Panc1 (cell line): ENCODE measurements around the gene LMO1. TPM values are rescaled to one million over a fixed set of nuclear protein-coding genes. Genes with fewer than 3 reads are reported as not detected.

Experiments
- ATAC-seq: fragments of 200-7000 bp; cut with Tn5 transposase; 2 replicates; pipeline ENCODE4 v1.9.1; 2020; ENCODE audit warnings: mild to moderate bottlenecking, moderate library complexity
- BruUV-seq: library from RNA; stranded (reverse); fragments of 400-500 nt; replicated peaks from 2 replicates; lab custom pipeline; 2021; lab: Mats Ljungman, UMichigan
- CTCF ChIA-PET: fragments of 300-600 bp; sonication (Branson Sonifier 250); formaldehyde crosslinking; loops from one replicate; lab custom pipeline; 2022; ENCODE audit warnings: antibody characterized with exemption; lab: Charles Lee
- POLR2A ChIA-PET: fragments of 300-600 bp; sonication (Branson Sonifier 250); formaldehyde crosslinking; loops from one replicate; lab custom pipeline; 2022; ENCODE audit warnings: antibody characterized with exemption; lab: Charles Lee
- DNase-seq: peaks from one replicate; pipeline ENCODE4 v3.0.0-alpha.2; 2010; ENCODE audit warnings: low read depth, low spot score
- H3K27ac ChIP-seq: 2 replicates; pipeline ENCODE4 v1.5.1; 2011; ENCODE audit warnings: mild to moderate bottlenecking, low read length, inconsistent platforms
- H3K27me3 ChIP-seq: fragments of 200-500 bp; sonication (Bioruptor generic); 2 replicates; pipeline ENCODE4 v1.6.0; 2014; ENCODE audit warnings: low read length, inconsistent platforms; ENCODE audit not compliant: control insufficient read depth, insufficient read depth
- H3K36me3 ChIP-seq: fragments of 200-500 bp; sonication (Bioruptor generic); 2 replicates; pipeline ENCODE4 v1.5.1; 2014; ENCODE audit warnings: inconsistent platforms, mild to moderate bottlenecking, low read length, moderate library complexity; ENCODE audit not compliant: control insufficient read depth, insufficient read depth
- H3K4me1 ChIP-seq: 2 replicates; pipeline ENCODE4 v1.5.1; 2011; ENCODE audit warnings: inconsistent platforms, mild to moderate bottlenecking, low read length, moderate library complexity; ENCODE audit not compliant: control insufficient read depth, insufficient read depth
- H3K4me3 ChIP-seq, 2 experiments: 2 replicates each; pipeline ENCODE4 v1.5.1; 2011 to 2012; ENCODE audit warnings: low read depth in 2 of 2, low read length in 2 of 2, mild to moderate bottlenecking in 2 of 2, inconsistent platforms in 1 of 2, moderate library complexity in 1 of 2
- H3K9me3 ChIP-seq: fragments of 200-500 bp; sonication (Bioruptor generic); 2 replicates; pipeline ENCODE4 v1.5.1; 2014; ENCODE audit warnings: low read depth, mild to moderate bottlenecking, inconsistent platforms, low read length, moderate library complexity; ENCODE audit not compliant: control insufficient read depth, insufficient read depth
- CTCF ChIP-seq: fragments of 450-650 bp; IDR thresholded peaks from 2 replicates; pipeline ENCODE4 v1.5.1; 2017; ENCODE audit warnings: mild to moderate bottlenecking
- POLR2AphosphoS5 ChIP-seq: IDR thresholded peaks from 2 replicates; pipeline ENCODE4 v1.6.1; 2012; ENCODE audit warnings: mild to moderate bottlenecking, low read depth, low read length, moderate library complexity
- REST ChIP-seq, 2 experiments: IDR thresholded peaks; 2 replicates each; pipeline ENCODE4 v1.6.1; 2011 to 2012; ENCODE audit warnings: low read depth in 2 of 2, control low read depth in 1 of 2, low read length in 1 of 2, mild to moderate bottlenecking in 1 of 2, moderate library complexity in 1 of 2; ENCODE audit not compliant: insufficient read depth in 1 of 2
- SIN3A ChIP-seq: IDR thresholded peaks from 2 replicates; pipeline ENCODE4 v1.6.1; 2012; ENCODE audit warnings: low read depth, mild to moderate bottlenecking, low read length, moderate library complexity, borderline replicate concordance; ENCODE audit not compliant: insufficient read depth
- TCF7L2 ChIP-seq: IDR thresholded peaks from 2 replicates; pipeline ENCODE4 v1.6.1; 2011; ENCODE audit warnings: mild to moderate bottlenecking, low read depth, low read length, inconsistent platforms
- in situ Hi-C: cut with HindIII; loops from 2 replicates; pipeline ENCODE4 v1.10.0; 2016; ENCODE audit warnings: low sequenced_read_pairs, low pct_unique_long_range_greater_than_20kb
- intact Hi-C: fragments of 100-400 bp; cut with micrococcal nuclease; formaldehyde crosslinking; loops from one replicate; pipeline ENCODE4 v1.10.0; 2022; ENCODE audit not compliant: unreplicated experiment
- total RNA-seq: library from RNA; stranded (reverse); gene quantifications from one replicate; pipeline ENCODE4 v1.2.1, GENCODE V29; 2021; ENCODE audit not compliant: unreplicated experiment

Gene LMO1
- total RNA-seq, 1 experiment from 2014 or later = not detected

- Histone ChIP-seq H3K27me3 (peaks cover 21% of the 10 kb centered on the region), H3K4me3 (no peak overlapping the region), H3K4me1 (no peaks in the 10 kb centered on the region), H3K27ac (no peak overlapping the region), H3K36me3 (no peaks in the 10 kb centered on the region), H3K9me3 (no peaks in the 10 kb centered on the region)
- DNase-seq (no peak), ATAC-seq (no peak)
- in situ Hi-C loops = no loop called here
- POLR2A ChIA-PET = no interaction called here
- BruUV-seq = no TSS peak
- CTCF ChIA-PET = no interaction called here
- intact Hi-C loops = no loop called here
- TF ChIP-seq POLR2AphosphoS5 (no peak), TCF7L2 (no peak), CTCF (no peak), REST (IDR thresholded peaks at IDR 0.05; ENCODE audit: insufficient read depth in 1 of 2, low read depth in 2 of 2, low read length in 1 of 2) (no peak), SIN3A (no peak)
These were observed 60.9 kb downstream of the LMO1 start for GRCh38 chr11:8202516-8203413.

GRCh38 chr11:8201644-8202365, 61.9 kb downstream of the LMO1 start:
- Histone ChIP-seq H3K4me3 (no peak overlapping the region), H3K9me3 (no peaks in the 10 kb centered on the region), H3K27me3 (peaks cover 23% of the 10 kb centered on the region), H3K36me3 (no peaks in the 10 kb centered on the region), H3K4me1 (no peaks in the 10 kb centered on the region), H3K27ac (no peak overlapping the region)
- ATAC-seq (no peak), DNase-seq (no peak)
- CTCF ChIA-PET = no interaction called here
- in situ Hi-C loops (no loop called here), intact Hi-C loops (no loop called here)
- POLR2A ChIA-PET = no interaction called here
- no peak; the same call in 1 of the 2 replicates for TF ChIP-seq CTCF
- TF ChIP-seq REST (IDR thresholded peaks at IDR 0.05; ENCODE audit: insufficient read depth in 1 of 2, low read depth in 2 of 2, low read length in 1 of 2) = no peak
- no peak for TF ChIP-seq TCF7L2
- TF ChIP-seq SIN3A = no peak
- TF ChIP-seq POLR2AphosphoS5 = no peak
- BruUV-seq = no TSS peak
